Astrocyte of the spinal cord (primary cell): ENCODE data around the gene EFHD1.

Experiments used
- DNase-seq: peaks from one replicate; pipeline ENCODE4 v3.0.0; 2011; ENCODE audit warnings: low read depth, low spot score
- H3K4me3 ChIP-seq: 2 replicates; pipeline ENCODE4 v1.5.1; 2011; ENCODE audit warnings: low read depth, mild to moderate bottlenecking, low read length, moderate library complexity
- CTCF ChIP-seq: IDR thresholded peaks from 2 replicates; pipeline ENCODE4 v1.5.1; 2012; ENCODE audit warnings: low read depth, mild to moderate bottlenecking, low read length, inconsistent platforms
- in situ Hi-C: cut with HindIII; loops from 2 replicates; pipeline ENCODE4 v1.10.0; 2017; ENCODE audit warnings: low sequenced_read_pairs

Gene EFHD1

GRCh38 chr2:232731470-232731869 is 98.1 kb downstream of the EFHD1 start:
- no peak for DNase-seq
- in situ Hi-C loops, result no loop called here
- H3K4me3 ChIP-seq, result no peak overlapping the region
- no peak for TF ChIP-seq CTCF
